H1 (cell line): ENCODE data around the gene PDE4B. TPM values are rescaled to one million over a fixed set of nuclear protein-coding genes. Genes with fewer than 3 reads are reported as not detected.

Experiments
- EZH2 ChIP-seq: fragments of 200-600 bp; sonication (generic); IDR thresholded peaks from 2 replicates; pipeline ENCODE4 v1.7.1; 2012; ENCODE audit warnings: low read depth, mild to moderate bottlenecking, moderate library complexity, low read length, inconsistent platforms; ENCODE audit not compliant: severe bottlenecking
- SP2 ChIP-seq: IDR thresholded peaks from 2 replicates; pipeline ENCODE4 v1.6.1; 2012; ENCODE audit warnings: mild to moderate bottlenecking, low read length, inconsistent platforms
- polyA plus RNA-seq, 7 experiments: library from polyadenylated mRNA; depleted of rRNA in 3 of 7; stranded (reverse) in 5 of 7; unstranded in 2 of 7; fragments of >200 nt in 5 of 7; fragments of 200-250 nt in 2 of 7; gene quantifications; 1 replicate in 5 of 7; 2 replicates in 1 of 7; 4 replicates in 1 of 7; pipeline versions ENCODE4 v1.2.1 to v1.2.3, GENCODE V29; 2011 to 2013; ENCODE audit warnings: missing spikeins in 2 of 7, mixed read lengths in 2 of 7
- total RNA-seq: library from RNA; stranded (reverse); fragmentation: NEBNext Ultra II Directional; extraction: Animal tissue kit (Norgen Biotek cat#: 25700); gene quantifications from 2 replicates; pipeline ENCODE4 v1.2.1, GENCODE V29; 2021
- TF ChIP-seq, protein P1 (sequence below): IDR thresholded peaks from 2 replicates; pipeline ENCODE4 v1.6.1; 2012; ENCODE audit warnings: inconsistent platforms

The PDE4B gene
- total and polyA plus RNA-seq, 2 of the 8 experiments (the other 6 are each of a cell fraction or from before 2014, with no cell fraction given), result 5.0 to 15.1 TPM

DNA sequence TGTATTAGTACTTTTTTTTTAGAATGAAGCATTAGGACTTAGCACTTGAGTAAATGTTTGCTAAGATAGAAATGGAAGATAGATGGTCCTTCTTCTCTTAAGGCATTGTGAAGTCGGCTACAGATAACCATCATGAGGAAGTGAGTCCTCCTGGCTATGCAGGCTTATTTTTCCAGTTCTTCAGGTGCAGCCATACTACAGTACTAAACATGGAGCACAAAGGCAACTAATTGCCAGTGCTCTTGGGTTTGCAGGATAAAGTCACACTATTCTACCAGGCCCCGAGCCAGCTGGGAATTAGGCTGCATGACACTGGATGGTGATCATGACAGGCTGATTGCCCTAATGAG lies 543.9 kb downstream of the PDE4B start (continued):
- TF ChIP-seq, protein P1, sequence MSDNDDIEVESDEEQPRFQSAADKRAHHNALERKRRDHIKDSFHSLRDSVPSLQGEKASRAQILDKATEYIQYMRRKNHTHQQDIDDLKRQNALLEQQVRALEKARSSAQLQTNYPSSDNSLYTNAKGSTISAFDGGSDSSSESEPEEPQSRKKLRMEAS, result no peak
- TF ChIP-seq SP2 (no peak), EZH2 (no peak)
